HEK293T (cell line): ENCODE measurements around the gene CNNM2.
A peak's percentile ranks its signal among the peaks of the same experiment; 100 is the strongest.

Source experiments
- CTCF ChIA-PET: fragments of 350-600 bp; formaldehyde crosslinking; extraction: SDS; loops from one replicate; lab custom pipeline; 2021; ENCODE audit warnings: antibody characterized with exemption, inconsistent platforms; lab: Yijun Ruan, JAX
- POLR2A ChIA-PET: fragments of 350-600 bp; formaldehyde crosslinking; extraction: SDS; loops from one replicate; lab custom pipeline; 2020; ENCODE audit warnings: antibody characterized with exemption, inconsistent platforms; lab: Yijun Ruan, JAX
- DNase-seq: peaks from one replicate; pipeline ENCODE4 v3.0.0; 2012; ENCODE audit warnings: mixed read lengths; ENCODE audit errors: extremely low spot score
- ARNT ChIP-seq: fragments of 450-650 bp; IDR thresholded peaks from 2 replicates; pipeline ENCODE4 v1.6.1; 2017; ENCODE audit warnings: mild to moderate bottlenecking
- BHLHE40 ChIP-seq: fragments of 450-650 bp; IDR thresholded peaks from 2 replicates; pipeline ENCODE4 v1.6.1; 2016; ENCODE audit warnings: mild to moderate bottlenecking, moderate library complexity, borderline replicate concordance
- CTBP1 ChIP-seq: fragments of 450-650 bp; IDR thresholded peaks from 2 replicates; pipeline ENCODE4 v1.6.1; 2016; ENCODE audit warnings: borderline replicate concordance
- ELF4 ChIP-seq: fragments of 450-650 bp; IDR thresholded peaks from 2 replicates; pipeline ENCODE4 v1.6.1; 2017; ENCODE audit warnings: antibody characterized with exemption
- FOXA1 ChIP-seq: fragments of 450-650 bp; IDR thresholded peaks from 2 replicates; pipeline ENCODE4 v1.6.1; 2016; ENCODE audit warnings: mild to moderate bottlenecking
- FOXK2 ChIP-seq: fragments of 450-650 bp; IDR thresholded peaks from 2 replicates; pipeline ENCODE4 v1.6.1; 2016; ENCODE audit warnings: mild to moderate bottlenecking
- FOXM1 ChIP-seq: fragments of 450-650 bp; IDR thresholded peaks from 2 replicates; pipeline ENCODE4 v1.6.1; 2017; ENCODE audit warnings: mild to moderate bottlenecking, borderline replicate concordance
- HDGF ChIP-seq: fragments of 450-650 bp; IDR thresholded peaks from 2 replicates; pipeline ENCODE4 v1.6.1; 2017; ENCODE audit warnings: antibody characterized with exemption, borderline replicate concordance
- L3MBTL2 ChIP-seq: fragments of 450-650 bp; conservative IDR thresholded peaks from 2 replicates; pipeline ENCODE4 v1.6.1; 2016; ENCODE audit warnings: mild to moderate bottlenecking
- LEF1 ChIP-seq: fragments of 450-650 bp; IDR thresholded peaks from 2 replicates; pipeline ENCODE4 v1.6.1; 2017; ENCODE audit warnings: mild to moderate bottlenecking, borderline replicate concordance
- NFRKB ChIP-seq: fragments of 450-650 bp; IDR thresholded peaks from 2 replicates; pipeline ENCODE4 v1.6.1; 2016; ENCODE audit warnings: mild to moderate bottlenecking, moderate library complexity
- PKNOX1 ChIP-seq: fragments of 450-650 bp; IDR thresholded peaks from 2 replicates; pipeline ENCODE4 v1.6.1; 2016
- SP1 ChIP-seq: fragments of 450-650 bp; IDR thresholded peaks from 2 replicates; pipeline ENCODE4 v1.6.1; 2017
- SUZ12 ChIP-seq: fragments of 450-650 bp; IDR thresholded peaks from 2 replicates; pipeline ENCODE4 v1.6.1; 2016; ENCODE audit warnings: mild to moderate bottlenecking
- TARDBP ChIP-seq: fragments of 450-650 bp; IDR thresholded peaks from 2 replicates; pipeline ENCODE4 v1.6.1; 2016
- ZNF384 ChIP-seq: fragments of 450-650 bp; IDR thresholded peaks from 2 replicates; pipeline ENCODE4 v1.6.1; 2016

The CNNM2 gene

GRCh38 chr10:103044942-103045489 is 126.9 kb downstream of the CNNM2 start:
- POLR2A ChIA-PET: no interaction called here
- DNase-seq: no peak
- TF ChIP-seq ARNT: no peak
- TF ChIP-seq TARDBP: no peak
- no peak for TF ChIP-seq ELF4
- CTCF ChIA-PET: interaction anchor here (1.3 kb wide), 1 partner anchor 11 kb away, joined by 5 read pairs; no protein-coding TSS in a partner anchor

- CTCF ChIA-PET: no interaction called here
- TF ChIP-seq CTBP1: no peak
- no peak for TF ChIP-seq FOXK2
- no peak for TF ChIP-seq LEF1
- no peak for TF ChIP-seq ZNF384
- TF ChIP-seq L3MBTL2: no peak
- TF ChIP-seq ARNT: no peak
- TF ChIP-seq HDGF: no peak
- TF ChIP-seq NFRKB: no peak
- TF ChIP-seq PKNOX1: no peak
- TF ChIP-seq BHLHE40: no peak
- TF ChIP-seq FOXM1: no peak
- no peak for TF ChIP-seq SP1
- no peak for TF ChIP-seq TARDBP
- no peak for TF ChIP-seq ELF4
- no peak for TF ChIP-seq SUZ12
- TF ChIP-seq FOXA1: no peak
- DNase-seq: no peak
- POLR2A ChIA-PET: interaction anchor here (0.7 kb wide), 1 partner anchor 59 kb away, joined by 3 read pairs; no protein-coding TSS in a partner anchor
Observed at GRCh38 chr10:103045961-103046360, 127.9 kb downstream of the CNNM2 start.

- no peak for DNase-seq
- no peak for TF ChIP-seq HDGF
- TF ChIP-seq ELF4: no peak
- TF ChIP-seq CTBP1: no peak
- no peak for TF ChIP-seq FOXK2
- TF ChIP-seq SUZ12: no peak
- TF ChIP-seq PKNOX1: no peak
- no peak for TF ChIP-seq NFRKB
- no peak for TF ChIP-seq LEF1
- no peak for TF ChIP-seq SP1
- TF ChIP-seq FOXM1: no peak
- no peak for TF ChIP-seq ARNT
- no peak for TF ChIP-seq TARDBP
- no peak for TF ChIP-seq L3MBTL2
- ChIA-PET CTCF (no interaction called here), POLR2A (no interaction called here)
Observed at GRCh38 chr10:103047381-103047780, 129.3 kb downstream of the CNNM2 start.

- CTCF ChIA-PET: no interaction called here
- TF ChIP-seq ELF4: no peak
- no peak for TF ChIP-seq FOXK2
- no peak for TF ChIP-seq BHLHE40
- TF ChIP-seq PKNOX1: no peak
- no peak for TF ChIP-seq FOXM1
- no peak for TF ChIP-seq SP1
- no peak for TF ChIP-seq FOXA1
- no peak for DNase-seq
- POLR2A ChIA-PET: interaction anchor here (1.0 kb wide), 1 partner anchor 129 kb away, joined by 3 read pairs; no protein-coding TSS in a partner anchor
Observed at GRCh38 chr10:103049237-103049636, 131.1 kb downstream of the CNNM2 start.

DNA sequence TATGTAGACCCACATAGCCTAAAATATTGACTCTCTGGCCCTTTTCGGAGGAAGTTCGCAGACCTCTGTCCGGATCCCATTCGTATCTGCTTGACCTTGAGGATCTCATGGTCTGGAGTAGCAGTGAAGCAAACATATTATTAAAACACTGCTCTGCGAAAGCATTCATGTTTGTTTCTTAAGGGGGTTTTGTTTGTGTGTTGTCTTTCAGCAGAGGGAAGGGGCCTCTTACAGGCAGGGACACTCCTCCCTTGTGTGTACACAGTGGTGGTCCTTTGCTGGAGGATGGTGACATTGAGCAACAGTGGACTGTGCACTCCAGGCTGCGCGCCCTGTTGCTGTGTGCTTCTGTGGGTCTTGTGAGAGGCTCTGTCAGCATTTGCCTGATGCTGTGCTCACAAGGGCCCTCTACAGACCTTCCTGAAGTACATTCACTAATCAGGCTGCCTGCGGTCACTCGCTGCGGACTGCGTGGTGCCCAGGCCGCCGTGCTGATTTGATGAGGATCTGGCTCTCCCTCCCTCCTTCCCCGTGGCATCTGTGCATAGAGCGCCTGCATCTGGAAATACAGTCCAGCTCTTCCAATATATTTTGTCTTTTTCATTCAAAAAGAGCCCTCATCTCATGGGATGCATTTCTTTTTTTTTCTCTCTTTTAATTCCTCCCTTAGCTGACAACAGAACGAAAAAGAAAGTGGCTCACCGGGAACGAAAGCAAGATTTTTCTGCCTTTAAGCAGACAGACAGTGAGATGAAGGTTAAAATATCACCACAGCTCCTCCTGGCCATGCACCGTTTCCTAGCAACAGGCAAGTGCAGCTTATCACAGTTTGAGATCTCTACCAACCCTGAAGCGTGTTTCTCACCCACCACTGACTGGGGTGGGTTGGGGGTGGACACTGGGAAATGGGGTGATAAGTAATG is 135.8 kb downstream of the CNNM2 start:
- ChIA-PET CTCF (interaction anchor here (0.7 to 0.9 kb wide), 2 partner anchors 11 to 13 kb away, joined by 3 read pairs; no protein-coding TSS in a partner anchor), POLR2A (no interaction called here)
- DNase-seq: peak; percentile 74
- TF ChIP-seq CTBP1 (no peak), L3MBTL2 (no peak), ELF4 (no peak), HDGF (no peak), PKNOX1 (no peak), BHLHE40 (no peak)

GRCh38 chr10:103054621-103055020 is 136.5 kb downstream of the CNNM2 start:
- CTCF ChIA-PET: interaction anchor here (0.9 kb wide), 1 partner anchor 14 kb away, joined by 3 read pairs; no protein-coding TSS in a partner anchor
- no peak for TF ChIP-seq ZNF384
- no peak for TF ChIP-seq LEF1
- no peak for TF ChIP-seq CTBP1
- TF ChIP-seq NFRKB: no peak
- no peak for TF ChIP-seq ELF4
- no peak for TF ChIP-seq PKNOX1
- TF ChIP-seq L3MBTL2: no peak
- TF ChIP-seq TARDBP: no peak
- TF ChIP-seq FOXA1: no peak
- no peak for TF ChIP-seq HDGF
- TF ChIP-seq FOXK2: no peak
- TF ChIP-seq BHLHE40: no peak
- no peak for DNase-seq
- POLR2A ChIA-PET: no interaction called here
